Ovary (tissue), 3 donors: ENCODE data around the gene PUSL1.

ENCODE experiments used
- EP300 ChIP-seq: sonication (generic); formaldehyde crosslinking; IDR thresholded peaks from one replicate; pipeline ENCODE4 v1.6.1; 2017; ENCODE audit warnings: antibody characterized with exemption
- POLR2A ChIP-seq: fragments of 450-650 bp; IDR thresholded peaks from one replicate; pipeline ENCODE4 v1.6.1; 2017; ENCODE audit warnings: antibody characterized with exemption, mild to moderate bottlenecking, moderate library complexity
- TF ChIP-seq, protein P1 (sequence below), 3 donors: fragments of 450-650 bp in 2 of 3; fragments of 200-600 bp in 1 of 3; IDR thresholded peaks; one replicate each; pipeline versions ENCODE4 v1.5.1 to v1.8.0; 2016 to 2022; ENCODE audit warnings: antibody characterized with exemption in 3 of 3, mild to moderate bottlenecking in 1 of 3
- donor health status: DM: no; HTN: no; CAD: no.

DNA sequence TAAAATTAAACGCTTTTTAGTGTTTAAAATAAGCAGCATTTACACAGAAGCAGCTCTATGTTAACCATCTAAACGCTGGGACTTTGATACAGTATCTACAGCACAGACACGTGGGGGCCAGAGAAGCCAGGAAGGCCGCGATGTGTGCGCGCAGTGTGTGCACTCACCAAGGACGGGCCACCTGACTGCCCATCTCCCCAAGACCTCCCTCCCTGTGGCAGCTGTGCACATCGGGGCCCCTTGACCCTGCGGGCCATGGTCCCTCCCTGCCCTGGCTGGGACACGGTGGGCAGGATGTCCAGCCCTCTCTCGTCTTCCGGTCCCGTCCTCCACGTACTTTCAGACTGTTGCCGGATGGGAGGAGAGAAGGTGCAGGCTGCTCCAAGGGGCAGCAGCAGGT lies 26.9 kb downstream of the PUSL1 start:
- TF ChIP-seq, protein P1, sequence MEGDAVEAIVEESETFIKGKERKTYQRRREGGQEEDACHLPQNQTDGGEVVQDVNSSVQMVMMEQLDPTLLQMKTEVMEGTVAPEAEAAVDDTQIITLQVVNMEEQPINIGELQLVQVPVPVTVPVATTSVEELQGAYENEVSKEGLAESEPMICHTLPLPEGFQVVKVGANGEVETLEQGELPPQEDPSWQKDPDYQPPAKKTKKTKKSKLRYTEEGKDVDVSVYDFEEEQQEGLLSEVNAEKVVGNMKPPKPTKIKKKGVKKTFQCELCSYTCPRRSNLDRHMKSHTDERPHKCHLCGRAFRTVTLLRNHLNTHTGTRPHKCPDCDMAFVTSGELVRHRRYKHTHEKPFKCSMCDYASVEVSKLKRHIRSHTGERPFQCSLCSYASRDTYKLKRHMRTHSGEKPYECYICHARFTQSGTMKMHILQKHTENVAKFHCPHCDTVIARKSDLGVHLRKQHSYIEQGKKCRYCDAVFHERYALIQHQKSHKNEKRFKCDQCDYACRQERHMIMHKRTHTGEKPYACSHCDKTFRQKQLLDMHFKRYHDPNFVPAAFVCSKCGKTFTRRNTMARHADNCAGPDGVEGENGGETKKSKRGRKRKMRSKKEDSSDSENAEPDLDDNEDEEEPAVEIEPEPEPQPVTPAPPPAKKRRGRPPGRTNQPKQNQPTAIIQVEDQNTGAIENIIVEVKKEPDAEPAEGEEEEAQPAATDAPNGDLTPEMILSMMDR (IDR thresholded peaks at IDR 0.05), result no peak
- TF ChIP-seq EP300 (no peak), POLR2A (no peak)
